Omental fat pad (tissue), 4 donors: Measurements from ENCODE around the gene NOX4. TPM values are rescaled to one million over a fixed set of nuclear protein-coding genes. Genes with fewer than 3 reads are reported as not detected.

Experiments
- ATAC-seq: fragments of 150-250 bp; one replicate; pipeline ENCODE4 v1.9.1; 2016; ENCODE audit warnings: mild to moderate bottlenecking, moderate library complexity; ENCODE audit not compliant: low FRiP score
- DNase-seq: peaks from one replicate; pipeline ENCODE4 v3.0.0-alpha.2; 2019; ENCODE audit warnings: low spot score
- total RNA-seq, 4 donors: library from RNA; depleted of rRNA; stranded (reverse); fragments of >200 nt; gene quantifications; one replicate each; pipeline ENCODE4 v1.1.0, GENCODE V29; 2016
- TF ChIP-seq, protein P1 (sequence below), 3 donors: fragments of 450-650 bp; IDR thresholded peaks; one replicate each; pipeline ENCODE4 v1.5.1; 2016 to 2017; ENCODE audit warnings: antibody characterized with exemption in 3 of 3, mild to moderate bottlenecking in 3 of 3, moderate library complexity in 2 of 3

The NOX4 gene
- total RNA-seq, 4 donors from 2014 or later: 2.6 to 36.3 (median 21.4) TPM

DNA sequence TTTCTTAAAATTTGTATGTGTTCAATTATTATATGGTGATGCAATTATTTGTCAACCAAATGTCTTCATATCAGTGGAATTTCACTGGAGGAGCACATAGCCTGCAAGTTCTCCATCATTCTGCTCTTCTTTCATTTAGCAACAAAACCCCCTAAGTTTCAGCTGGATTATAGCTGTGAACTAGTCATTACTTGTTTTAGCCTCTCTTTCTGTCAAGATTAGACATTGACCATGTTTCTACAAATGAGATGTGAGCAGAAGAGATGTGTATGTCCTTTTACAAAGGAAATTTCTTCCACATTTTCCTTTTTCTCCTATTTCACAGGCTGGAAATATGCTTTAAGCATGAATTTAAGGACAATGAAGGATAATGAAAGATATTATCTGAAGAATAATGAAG, 9.2 kb upstream of the NOX4 start:
- ATAC-seq: no peak
- DNase-seq: no peak
- TF ChIP-seq, protein P1, sequence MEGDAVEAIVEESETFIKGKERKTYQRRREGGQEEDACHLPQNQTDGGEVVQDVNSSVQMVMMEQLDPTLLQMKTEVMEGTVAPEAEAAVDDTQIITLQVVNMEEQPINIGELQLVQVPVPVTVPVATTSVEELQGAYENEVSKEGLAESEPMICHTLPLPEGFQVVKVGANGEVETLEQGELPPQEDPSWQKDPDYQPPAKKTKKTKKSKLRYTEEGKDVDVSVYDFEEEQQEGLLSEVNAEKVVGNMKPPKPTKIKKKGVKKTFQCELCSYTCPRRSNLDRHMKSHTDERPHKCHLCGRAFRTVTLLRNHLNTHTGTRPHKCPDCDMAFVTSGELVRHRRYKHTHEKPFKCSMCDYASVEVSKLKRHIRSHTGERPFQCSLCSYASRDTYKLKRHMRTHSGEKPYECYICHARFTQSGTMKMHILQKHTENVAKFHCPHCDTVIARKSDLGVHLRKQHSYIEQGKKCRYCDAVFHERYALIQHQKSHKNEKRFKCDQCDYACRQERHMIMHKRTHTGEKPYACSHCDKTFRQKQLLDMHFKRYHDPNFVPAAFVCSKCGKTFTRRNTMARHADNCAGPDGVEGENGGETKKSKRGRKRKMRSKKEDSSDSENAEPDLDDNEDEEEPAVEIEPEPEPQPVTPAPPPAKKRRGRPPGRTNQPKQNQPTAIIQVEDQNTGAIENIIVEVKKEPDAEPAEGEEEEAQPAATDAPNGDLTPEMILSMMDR (IDR thresholded peaks at IDR 0.05): no peak

DNA sequence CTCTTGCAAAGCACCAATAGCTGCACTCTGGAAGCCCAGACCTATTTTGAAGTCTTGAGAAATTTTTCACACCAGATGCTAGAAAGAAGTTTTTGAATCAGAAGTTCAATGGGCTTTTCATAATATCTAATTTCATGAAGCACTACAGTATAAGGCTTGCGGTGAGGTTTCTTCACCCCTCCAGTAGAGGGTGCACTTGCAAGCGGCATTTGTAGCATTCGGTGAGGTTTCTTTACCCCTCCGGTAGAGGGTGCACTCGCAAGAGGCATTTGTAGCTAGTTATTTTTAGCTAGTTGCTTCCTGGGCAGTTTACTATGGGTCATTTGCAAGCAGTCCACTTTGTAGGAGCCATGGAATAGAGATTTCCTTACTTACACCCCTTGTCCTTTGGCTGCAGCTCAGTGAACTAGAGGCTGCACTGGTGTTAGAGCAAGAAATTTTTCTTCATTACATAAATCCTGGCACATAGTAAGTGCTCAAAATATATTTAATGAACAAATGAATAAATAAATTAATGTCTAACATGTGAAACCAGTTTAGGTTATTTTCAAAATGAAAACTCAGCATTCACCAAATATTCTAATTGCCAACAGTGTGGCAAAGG, 7.8 kb upstream of the NOX4 start:
- ATAC-seq (no peak), DNase-seq (no peak)
- TF ChIP-seq, protein P1 (IDR thresholded peaks at IDR 0.05): no peak

DNA sequence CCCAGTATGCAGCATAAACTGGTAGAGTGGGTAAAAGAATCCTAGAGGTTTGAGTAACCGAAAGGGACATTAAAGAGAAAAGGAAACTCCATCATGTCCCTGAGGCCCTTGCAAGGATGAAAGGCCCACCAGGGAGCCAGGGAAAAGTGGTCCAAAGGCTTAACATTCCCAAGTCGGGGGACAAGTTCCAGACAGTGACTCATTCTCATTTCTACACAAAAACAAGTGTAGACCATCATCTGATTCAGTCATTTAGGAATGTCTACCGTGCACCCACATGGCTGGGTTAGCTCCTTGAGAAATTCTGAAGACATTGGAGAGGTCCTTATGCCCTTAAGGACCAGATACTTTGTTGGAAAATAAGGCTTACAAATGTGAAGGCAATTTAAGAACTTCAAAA, 4.8 kb upstream of the NOX4 start:
- DNase-seq (no peak), ATAC-seq (no peak)
- TF ChIP-seq, protein P1 (IDR thresholded peaks at IDR 0.05): no peak

DNA sequence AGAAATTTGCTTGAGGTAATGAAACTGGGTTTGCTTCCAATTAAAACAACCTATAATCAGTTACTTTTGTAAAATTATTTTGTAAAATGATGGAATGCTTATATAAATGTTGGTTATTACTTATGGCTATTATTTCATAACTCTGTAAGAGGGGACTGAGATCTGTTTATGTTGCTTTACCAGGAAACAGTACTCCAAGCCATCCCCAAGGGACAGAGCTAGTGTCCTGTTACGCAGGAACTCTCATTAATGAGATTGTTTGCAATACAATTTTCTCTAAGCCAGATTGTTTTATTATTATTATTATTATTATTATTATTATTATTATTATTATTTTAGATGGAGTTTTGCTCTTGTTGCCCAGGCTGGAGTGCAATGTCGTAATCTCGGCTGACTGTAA, 2.3 kb upstream of the NOX4 start:
- TF ChIP-seq, protein P1 (IDR thresholded peaks at IDR 0.05): no peak
- DNase-seq: no peak
- ATAC-seq: no peak

DNA sequence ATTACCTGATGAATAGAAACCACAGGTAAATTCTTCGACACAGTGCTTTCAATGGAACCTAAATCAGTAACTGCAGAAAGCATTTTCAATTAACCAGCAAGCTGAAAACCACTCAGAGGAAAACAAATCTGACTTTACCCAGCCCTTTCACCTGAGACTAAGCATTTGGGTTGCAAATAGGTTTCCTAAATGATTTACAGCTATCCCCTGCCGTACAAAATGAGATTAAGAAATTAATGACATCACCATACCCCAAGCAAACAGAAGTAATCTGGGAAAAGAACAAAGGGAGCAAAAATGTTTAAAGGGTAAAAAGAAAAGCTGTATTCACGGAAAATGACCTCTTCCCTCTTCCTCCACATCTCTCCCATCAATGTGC, 584 bp downstream of the NOX4 start:
- TF ChIP-seq, protein P1 (IDR thresholded peaks at IDR 0.05): no peak
- no peak for ATAC-seq
- no peak for DNase-seq

DNA sequence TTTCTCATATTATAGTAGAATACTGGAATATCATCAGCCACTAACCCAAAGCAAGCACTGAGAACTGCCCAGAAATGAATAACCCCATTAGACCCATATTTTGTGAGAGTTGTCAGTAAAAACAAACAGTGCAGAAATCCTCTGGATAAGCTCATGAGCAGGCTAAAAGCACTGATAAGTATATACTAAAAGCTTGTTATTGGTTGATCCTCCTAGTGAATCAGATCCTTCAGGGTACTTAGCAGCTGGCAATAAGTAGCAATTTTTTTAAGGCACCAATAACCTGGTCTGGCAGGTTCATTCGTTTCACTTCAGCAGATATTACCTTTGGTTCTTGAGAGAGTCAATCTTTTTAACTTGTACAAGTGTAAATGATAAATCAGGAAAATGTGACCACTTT, 1.2 kb downstream of the NOX4 start:
- ATAC-seq (no peak), DNase-seq (no peak)
- TF ChIP-seq, protein P1 (IDR thresholded peaks at IDR 0.05): no peak

DNA sequence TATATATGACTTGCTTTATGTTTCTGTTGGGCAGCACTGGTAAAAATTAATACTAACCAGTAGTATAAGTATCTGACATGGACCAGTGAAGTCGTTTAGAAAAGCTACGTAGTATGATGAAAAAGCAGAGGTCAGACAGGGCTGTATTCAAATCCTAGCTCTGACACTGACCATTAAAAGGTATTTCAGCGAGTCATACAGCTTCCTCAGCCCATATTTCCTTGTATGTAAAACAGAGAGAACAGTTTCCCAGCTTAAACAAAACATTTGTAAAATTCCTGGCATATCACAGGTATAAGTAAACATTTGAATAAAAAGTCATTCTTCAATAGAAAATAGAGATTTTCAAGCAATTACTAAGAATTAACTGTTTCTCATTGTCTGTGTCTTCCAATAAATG, 4.2 kb downstream of the NOX4 start:
- TF ChIP-seq, protein P1 (IDR thresholded peaks at IDR 0.05): no peak
- ATAC-seq (no peak), DNase-seq (no peak)
